ENCODE results near the gene KPTN.

Gene KPTN

GRCh38 chr19:47471733-47472457, 12.1 kb downstream of the KPTN start, which contains the start of gene SLC8A2:
TSS of gene SLC8A2 (minus strand) at chr19:47471893. CDS start at chr19:47466403, 5,490 bp downstream.
- in situ Hi-C loops (cut with HindIII; ENCODE audit: low sequenced_read_pairs), result no loop called here
- no peak within 1 kb of the TSS for H3K4me3 ChIP-seq (ENCODE audit: low read depth, low read length)
- no peak for TF ChIP-seq CTCF (IDR thresholded peaks at IDR 0.05; ENCODE audit: low read depth, low read length, missing control alignments)
- DNase-seq (ENCODE audit: low read depth), result peak; percentile 53

GRCh38 chr19:47471381-47471732, 12.7 kb downstream of the KPTN start:
- no peak for DNase-seq (ENCODE audit: low read depth)
- H3K4me3 ChIP-seq (ENCODE audit: low read depth, low read length), result no peak overlapping the region
- in situ Hi-C loops (cut with HindIII; ENCODE audit: low sequenced_read_pairs), result no loop called here
- no peak for TF ChIP-seq CTCF (IDR thresholded peaks at IDR 0.05; ENCODE audit: low read depth, low read length, missing control alignments)

- no peak for TF ChIP-seq CTCF (IDR thresholded peaks at IDR 0.05; ENCODE audit: low read depth, low read length, missing control alignments)
- no peak overlapping the region for H3K4me3 ChIP-seq (ENCODE audit: low read depth, low read length)
- DNase-seq (ENCODE audit: low read depth), result no peak
- in situ Hi-C loops (cut with HindIII; ENCODE audit: low sequenced_read_pairs), result no loop called here
Measured at GRCh38 chr19:47470447-47471195, 13.4 kb downstream of the KPTN start.

GRCh38 chr19:47469719-47470118, 14.3 kb downstream of the KPTN start:
- DNase-seq (ENCODE audit: low read depth), result no peak
- H3K4me3 ChIP-seq (ENCODE audit: low read depth, low read length), result no peak overlapping the region
- in situ Hi-C loops (cut with HindIII; ENCODE audit: low sequenced_read_pairs), result no loop called here
- no peak for TF ChIP-seq CTCF (IDR thresholded peaks at IDR 0.05; ENCODE audit: low read depth, low read length, missing control alignments)

- no peak for DNase-seq (ENCODE audit: low read depth)
- in situ Hi-C loops (cut with HindIII; ENCODE audit: low sequenced_read_pairs), result no loop called here
- no peak overlapping the region for H3K4me3 ChIP-seq (ENCODE audit: low read depth, low read length)
- TF ChIP-seq CTCF (IDR thresholded peaks at IDR 0.05; ENCODE audit: low read depth, low read length, missing control alignments), result no peak
Measured at GRCh38 chr19:47469363-47469700, 14.7 kb downstream of the KPTN start.

- TF ChIP-seq CTCF (IDR thresholded peaks at IDR 0.05; ENCODE audit: low read depth, low read length, missing control alignments), result no peak
- in situ Hi-C loops (cut with HindIII; ENCODE audit: low sequenced_read_pairs), result no loop called here
- H3K4me3 ChIP-seq (ENCODE audit: low read depth, low read length), result no peak overlapping the region
- no peak for DNase-seq (ENCODE audit: low read depth)
Measured at GRCh38 chr19:47467914-47468313, 16.1 kb downstream of the KPTN start.

All from astrocyte of the cerebellum (primary cell).